Activated CD4-positive, alpha-beta T cell treated with anti-CD3 and anti-CD28 coated beads for 1 hour (primary cell): ENCODE data around the gene QARS1.
A peak's percentile ranks its signal among the peaks of the same experiment; 100 is the strongest.

Experiments
- DNase-seq: peaks from one replicate; pipeline ENCODE4 v3.0.0-alpha.2; 2020

The QARS1 gene

DNA sequence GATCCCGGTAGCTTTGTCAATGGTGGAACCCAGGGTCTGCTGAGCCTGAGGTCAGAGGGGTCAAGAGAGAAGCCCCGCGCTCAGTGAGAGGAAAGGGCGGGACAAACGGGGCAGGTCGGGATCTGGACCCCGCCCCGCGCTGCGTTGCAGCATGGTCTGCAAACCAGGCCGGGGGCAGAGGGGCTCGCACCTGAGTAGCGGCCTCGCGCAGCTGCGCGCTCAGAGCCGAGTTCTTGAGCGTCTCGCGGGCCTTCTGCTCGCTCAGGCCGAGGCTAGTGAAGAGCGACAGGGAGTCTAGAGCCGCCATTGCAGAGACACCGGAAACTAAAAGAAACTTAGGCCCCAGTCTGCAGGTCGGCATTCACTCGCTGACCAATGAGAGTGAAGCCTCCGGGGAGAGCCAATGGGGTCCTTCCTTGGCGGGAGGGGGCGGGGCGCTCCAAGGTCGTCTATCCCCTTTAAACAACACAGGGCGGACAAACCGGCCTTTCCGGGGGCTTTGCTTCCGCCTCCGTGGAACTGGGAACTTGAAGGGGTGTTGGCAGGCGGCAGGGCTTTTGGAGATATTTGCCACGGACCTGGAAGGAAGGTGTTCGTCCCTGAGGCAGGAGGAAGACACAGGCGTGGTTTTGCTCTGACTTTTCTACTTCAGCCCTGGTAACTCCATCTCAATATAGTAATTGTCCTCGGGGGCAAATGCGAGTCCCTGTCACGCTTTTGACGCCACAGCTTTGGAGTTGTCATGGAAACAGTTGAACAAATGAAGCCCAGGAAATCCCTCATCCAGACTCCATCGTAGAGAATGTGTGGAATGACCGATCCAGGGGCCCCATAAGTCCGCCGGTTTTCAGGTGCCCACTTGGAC is at the start of gene QARS1:
Gene QARS1 (minus strand): TSS at position 331 of the 865 bp plus-strand sequence. CDS start 24 bp downstream, at position 307.
- peak; percentile 78 for DNase-seq

DNA sequence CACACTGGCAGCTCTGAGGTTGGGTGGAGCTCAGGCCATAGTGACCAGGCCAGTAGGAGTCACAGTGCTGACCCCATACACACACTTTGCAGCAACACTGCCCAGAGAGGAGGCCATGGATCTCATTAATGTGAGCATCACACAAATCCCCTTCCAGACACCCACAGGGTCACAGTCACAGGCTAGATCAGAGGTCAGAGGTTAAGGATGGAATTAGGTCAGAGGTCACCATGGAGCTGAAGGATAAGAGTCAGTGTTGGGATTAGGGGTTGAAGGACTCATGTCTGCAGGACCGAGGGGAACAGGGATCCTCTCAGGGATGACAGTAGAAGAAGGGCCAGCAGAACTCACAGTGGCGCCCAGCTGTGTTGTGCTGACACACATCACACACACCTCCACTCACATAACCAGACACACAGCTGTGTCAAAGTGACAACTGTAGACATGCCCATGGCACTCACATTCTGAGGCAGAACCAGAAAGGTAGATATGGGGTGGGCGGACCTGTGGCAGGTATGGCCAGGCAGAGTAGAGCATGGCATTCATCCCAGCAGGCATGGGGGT is 48.9 kb upstream of the QARS1 start:
- no peak for DNase-seq

- DNase-seq = no peak
Measured at GRCh38 chr3:49151610-49152009, 47.1 kb upstream of the QARS1 start.

- DNase-seq = no peak
Measured at GRCh38 chr3:49148159-49148558, 43.6 kb upstream of the QARS1 start.

DNA sequence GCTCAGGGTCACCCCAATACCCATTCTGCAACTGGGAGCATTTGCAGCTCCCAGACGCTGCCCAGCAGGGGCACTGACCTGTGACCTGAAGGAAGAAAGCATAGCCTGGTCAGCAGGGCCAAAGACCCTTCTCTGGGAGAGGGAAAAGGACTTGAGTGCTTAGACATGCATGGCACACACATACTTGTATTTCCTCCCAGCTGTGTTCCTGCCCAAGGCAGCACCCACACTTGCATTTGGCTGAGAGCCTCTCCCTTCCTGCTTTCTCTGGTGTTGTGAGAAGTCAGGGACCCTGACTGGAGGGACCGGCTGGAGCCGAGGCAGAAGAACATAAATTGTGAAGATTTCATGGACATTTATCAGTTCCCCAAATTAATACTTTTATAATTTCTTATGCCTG is 35.5 kb upstream of the QARS1 start:
- DNase-seq = no peak

DNA sequence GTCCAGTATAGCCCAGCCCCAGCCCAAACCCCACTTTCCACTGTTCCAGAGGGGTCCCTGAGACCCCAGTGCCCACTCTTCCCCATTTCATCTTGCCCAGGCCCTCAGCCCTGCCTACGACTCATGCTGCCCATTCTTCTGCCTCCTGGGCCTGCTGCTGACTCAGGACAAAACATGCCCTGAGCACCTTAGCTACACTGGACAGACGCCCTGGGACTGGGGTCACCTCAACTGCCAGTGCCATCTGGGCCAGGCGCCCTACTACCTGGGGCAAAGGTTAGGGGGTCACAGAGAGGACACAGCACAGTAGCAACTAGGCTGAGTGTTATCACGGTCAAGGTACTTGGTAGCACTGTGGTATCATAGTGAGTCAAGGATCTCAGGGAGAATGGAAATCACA is 30.9 kb upstream of the QARS1 start:
- DNase-seq = no peak

DNA sequence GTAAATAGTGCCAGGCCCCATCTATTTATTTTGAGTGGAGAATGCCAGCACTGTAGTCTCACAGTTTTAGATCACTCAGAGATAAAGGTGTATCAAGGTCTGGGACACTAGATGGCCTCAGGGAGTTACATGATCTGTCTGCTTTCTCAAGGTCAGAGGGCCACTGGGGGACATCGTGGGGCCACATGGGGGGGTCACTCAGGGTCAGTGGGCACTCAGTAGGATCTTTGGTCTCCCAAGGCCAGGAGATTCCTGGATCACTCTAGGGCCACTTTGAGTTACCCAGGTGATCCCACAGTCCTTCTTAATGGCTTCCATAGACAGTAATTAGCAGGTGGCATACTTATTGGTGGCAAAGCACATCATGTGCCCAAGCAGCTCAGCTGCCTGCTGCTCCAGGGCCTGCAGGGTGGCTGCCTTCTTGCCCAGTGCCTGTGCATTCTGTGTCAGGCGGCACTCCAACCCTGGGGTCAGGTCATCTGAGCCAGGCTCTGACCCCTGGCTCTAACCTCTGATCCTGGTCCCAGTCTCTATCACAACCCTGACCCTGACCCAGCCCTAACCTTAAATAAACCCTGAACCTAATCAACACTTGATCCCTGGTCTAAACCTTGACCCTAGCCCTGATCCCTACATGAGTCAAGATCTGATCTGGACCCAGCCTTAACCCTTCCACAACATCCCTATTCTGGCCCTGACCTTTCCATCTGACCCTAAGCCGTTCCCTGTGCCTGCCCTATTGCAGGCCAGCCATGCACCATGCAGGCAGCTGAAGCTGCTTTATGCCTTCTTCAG is 30.1 kb upstream of the QARS1 start:
- no peak for DNase-seq

DNA sequence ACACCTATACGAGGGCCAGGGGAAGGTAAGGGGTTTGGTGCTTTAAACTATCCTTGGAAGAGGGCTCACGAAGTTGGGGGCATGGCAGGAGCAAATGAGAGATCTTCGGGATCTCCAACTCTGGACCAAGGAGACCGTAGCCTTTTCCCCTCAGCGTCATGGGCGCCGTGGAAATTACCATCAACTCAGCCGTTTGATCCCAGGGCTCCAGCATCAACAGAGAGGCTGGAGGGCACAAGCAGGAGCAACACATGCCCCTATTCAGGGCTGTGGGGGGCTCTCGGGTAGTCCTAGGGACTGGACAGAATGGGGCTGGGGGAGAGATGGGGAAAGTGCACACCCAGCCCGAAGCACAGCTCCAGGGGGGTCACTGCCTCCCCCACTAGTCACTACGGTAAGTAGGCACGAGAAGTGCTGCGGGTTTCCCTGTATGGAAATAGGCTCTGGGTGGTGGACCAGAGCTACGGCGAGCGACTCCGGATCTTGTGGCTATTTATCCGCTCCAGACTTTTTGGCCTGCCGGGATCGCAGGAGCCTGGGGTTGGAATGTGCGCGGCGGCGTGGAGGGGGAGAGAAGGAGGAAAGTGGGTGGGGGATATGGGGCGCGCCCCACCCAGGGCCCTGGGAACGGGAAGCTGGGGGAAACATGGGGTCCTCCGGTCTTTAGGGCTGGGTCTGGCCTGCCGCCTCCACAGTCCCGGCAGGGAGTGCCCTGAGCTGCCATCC is 28.8 kb upstream of the QARS1 start:
- no peak for DNase-seq

DNA sequence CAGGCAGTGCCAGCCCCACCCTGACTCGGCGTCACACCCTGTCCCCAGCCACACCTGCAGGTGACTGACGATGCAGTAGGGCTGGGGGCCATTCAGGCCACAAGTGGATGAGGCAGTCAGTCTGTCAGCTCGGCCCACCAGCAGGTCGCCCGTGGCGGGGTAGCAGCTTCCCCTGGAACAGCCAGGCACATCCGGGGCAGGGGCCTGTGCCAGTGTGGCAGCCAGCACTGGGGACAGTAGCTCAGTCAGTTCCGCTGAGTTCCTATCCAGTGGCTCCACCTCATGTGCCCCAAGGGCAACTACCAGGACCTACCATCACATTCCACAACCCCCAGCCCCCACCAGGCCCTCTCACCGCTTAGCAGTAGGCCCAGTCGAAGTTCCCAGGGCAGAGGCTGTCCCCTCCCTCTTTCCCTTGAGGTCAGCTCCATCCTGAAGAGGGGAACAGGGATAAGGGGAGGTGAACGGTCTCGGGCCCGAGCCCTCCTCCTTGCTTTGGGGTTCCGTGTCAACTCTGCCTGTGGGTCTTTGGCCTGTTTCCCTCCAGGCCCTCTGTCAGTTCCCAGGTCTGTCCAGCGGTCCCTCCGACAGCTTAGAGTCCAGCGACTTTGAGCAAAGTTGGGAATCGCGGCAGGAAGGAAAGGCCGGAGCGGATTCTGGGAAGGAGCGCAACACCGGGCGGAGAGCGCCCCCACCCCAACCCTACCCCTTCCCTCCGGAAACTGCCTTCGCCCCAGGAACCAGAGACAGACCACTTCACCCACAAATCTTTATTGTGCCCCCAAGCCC is 28.1 kb upstream of the QARS1 start, which contains the start of gene LAMB2:
Gene LAMB2 (minus strand): TSS at position 614 of the 789 bp plus-strand sequence. CDS start 183 bp downstream, at position 431.
- no peak for DNase-seq

- DNase-seq = no peak
Measured at GRCh38 chr3:49132073-49132436, 27.5 kb upstream of the QARS1 start.

DNA sequence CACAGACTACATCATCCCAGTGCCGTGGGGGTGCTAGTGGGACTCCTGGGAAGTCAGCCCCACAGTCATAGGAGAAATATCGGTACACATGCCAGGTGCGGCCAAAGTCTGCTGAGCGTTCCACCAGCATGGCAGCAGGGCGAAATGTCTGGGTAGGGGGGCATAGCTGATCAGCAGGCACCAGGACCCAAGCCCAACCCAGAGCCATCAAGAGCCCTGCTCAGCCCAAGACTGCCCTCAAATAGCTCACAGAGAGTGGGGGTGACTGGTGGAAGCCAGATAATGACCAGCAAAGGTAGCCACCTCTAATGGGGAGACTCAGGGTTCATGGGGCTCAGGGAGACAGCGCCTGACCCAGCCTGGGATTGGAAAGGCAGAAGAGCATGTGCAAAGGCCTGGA is 27.0 kb upstream of the QARS1 start:
- DNase-seq = no peak

GRCh38 chr3:49131040-49131439 is 26.5 kb upstream of the QARS1 start:
- no peak for DNase-seq

DNA sequence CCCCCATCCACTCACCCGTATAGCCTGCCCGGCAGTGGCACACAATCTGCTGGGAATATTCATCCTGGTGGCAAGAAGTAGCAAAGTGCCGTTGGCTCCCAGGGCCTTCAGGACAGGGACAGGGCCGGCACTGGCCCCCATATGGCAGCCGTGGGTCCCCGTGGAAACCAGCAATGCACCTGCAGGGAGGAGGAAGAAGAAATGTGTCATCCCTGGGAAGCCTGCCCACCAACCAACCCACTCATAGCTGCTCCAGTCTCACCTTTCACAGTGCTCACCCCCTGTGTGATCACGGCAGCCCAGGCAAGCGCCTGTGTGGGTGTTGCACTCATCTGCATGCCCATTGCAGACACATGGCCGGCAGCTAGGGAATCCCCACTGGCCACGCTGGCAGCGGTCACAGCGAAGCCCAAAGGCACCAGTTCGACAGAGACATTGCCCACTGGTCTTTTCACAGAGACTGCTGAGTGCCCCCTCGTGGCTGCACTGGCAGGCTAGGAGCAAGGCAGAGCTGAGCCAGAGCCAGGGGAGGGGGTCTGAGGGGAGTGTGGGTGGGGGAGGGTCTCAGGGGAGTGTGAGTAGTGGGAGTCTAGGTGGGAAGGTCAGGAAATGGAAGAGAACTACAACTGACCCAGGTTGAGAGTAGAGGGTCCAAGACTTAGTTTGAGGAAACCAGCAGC is 20.6 kb upstream of the QARS1 start:
- no peak for DNase-seq

- no peak for DNase-seq
Measured at GRCh38 chr3:49124203-49124602, 19.6 kb upstream of the QARS1 start.

DNA sequence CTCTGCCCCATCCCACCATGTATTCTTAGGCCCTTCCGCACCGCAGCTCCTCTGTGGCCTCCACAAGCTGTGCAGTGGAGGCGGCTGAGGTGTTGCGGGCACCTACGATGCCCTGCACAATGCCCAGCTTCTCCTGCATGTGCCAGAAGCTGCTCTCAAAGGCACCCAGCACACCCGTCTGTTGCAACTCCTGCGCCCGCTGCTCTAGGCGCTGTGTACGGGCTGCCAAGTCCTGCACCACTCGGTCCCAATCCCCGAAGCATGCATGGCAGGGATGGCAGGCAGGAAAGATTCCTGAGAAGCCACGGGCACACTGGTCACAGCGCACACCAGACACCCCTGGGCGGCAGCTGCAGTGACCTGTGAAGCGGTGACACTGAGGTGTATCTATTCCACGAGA is 19.1 kb upstream of the QARS1 start:
- DNase-seq = no peak

- no peak for DNase-seq
Measured at GRCh38 chr3:49122886-49123545, 18.5 kb upstream of the QARS1 start.

- no peak for DNase-seq
Measured at GRCh38 chr3:49122451-49122850, 17.9 kb upstream of the QARS1 start.

GRCh38 chr3:49122022-49122421 is 17.5 kb upstream of the QARS1 start:
- no peak for DNase-seq

DNA sequence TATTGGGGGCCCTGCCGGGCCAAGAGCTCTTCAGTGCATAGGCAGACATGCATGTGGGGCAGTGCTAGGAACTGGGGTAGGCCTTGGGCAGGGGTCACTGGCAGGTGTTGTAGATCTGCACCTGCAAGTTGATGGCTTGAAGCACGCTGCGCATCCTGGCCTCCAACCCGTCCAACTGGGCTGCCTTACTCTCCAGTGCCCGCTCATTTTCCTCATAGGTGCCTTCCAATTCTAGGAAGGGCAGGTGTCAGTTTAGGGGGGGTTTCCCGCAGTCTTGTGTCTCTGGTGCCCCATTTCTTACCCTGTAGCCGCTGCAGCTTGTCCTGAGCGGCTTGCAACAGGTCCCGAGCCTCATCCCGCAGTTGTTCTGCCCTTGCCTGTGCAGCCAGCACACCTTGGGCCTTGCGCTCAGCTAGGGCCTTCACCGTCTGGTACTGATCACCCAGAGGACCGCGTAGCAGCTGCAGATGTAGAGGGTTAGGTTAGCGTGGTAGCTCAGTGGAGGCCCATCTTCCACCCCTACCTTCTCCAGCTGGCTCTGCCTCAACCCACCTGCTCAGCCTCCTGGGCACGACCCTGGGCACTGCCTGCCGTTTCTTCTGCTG is 16.7 kb upstream of the QARS1 start:
- no peak for DNase-seq

GRCh38 chr3:49120438-49121131 is 16.0 kb upstream of the QARS1 start, which contains the start of gene USP19:
USP19 (minus strand) TSS chr3:49120823; CDS start chr3:49119145, 1,678 bp downstream.
- DNase-seq = peak; percentile 89
